Right hindlimb (tissue), 1 donor: ENCODE measurements around the gene TTPAL.

ENCODE experiments used
- DNase-seq: peaks from one replicate; pipeline ENCODE4 v3.0.0-alpha.2; 2018

The TTPAL gene, protein sequence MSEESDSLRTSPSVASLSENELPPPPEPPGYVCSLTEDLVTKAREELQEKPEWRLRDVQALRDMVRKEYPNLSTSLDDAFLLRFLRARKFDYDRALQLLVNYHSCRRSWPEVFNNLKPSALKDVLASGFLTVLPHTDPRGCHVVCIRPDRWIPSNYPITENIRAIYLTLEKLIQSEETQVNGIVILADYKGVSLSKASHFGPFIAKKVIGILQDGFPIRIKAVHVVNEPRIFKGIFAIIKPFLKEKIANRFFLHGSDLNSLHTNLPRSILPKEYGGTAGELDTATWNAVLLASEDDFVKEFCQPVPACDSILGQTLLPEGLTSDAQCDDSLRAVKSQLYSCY

DNA sequence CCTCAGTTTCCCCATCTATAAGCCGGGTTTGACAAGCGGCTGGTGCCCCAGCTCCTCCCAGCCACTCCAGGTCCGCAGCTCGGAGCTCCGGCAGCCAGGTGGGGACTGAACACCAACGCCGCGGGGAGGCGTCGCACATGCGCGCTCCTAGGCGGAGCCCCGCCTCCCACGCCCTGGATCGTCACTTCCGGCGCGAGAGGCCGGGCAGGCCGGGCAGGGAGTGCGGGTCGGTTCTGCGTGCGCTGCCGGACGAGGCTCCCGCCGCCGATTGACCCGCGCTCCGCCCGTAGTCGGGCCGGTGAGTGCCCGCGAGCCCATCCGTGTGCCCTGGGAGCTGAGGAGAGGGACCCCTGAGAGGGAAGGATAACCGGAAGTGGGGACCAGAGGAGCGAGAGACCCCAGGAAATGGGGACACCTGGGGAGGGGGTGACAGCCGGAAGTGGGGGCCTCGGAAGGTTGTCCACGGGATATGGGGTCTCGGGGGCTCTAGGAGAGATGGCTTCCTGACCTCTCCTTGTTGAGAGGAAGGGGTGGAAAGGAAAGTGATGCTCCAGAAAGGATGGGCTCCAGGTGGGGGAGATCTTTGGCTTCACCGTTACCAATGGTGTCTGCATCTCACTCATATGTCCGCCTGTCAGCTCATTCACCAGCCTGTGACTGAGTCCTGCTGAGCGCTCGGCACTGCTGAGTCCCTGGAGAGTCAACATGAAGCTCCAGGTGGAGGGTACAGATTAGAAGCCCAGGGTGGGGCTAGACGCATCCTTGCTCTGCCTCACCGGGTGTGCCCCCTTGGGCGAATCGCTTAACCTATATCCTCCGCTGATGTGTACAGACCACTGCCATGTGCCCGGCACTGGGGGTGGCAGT, at the start of gene TTPAL:
TSS of gene TTPAL (plus strand) at position 181 of the 867 bp plus-strand sequence. CDS start 4,126 bp downstream, outside the sequence.
- peak; percentile 91 for DNase-seq

DNA sequence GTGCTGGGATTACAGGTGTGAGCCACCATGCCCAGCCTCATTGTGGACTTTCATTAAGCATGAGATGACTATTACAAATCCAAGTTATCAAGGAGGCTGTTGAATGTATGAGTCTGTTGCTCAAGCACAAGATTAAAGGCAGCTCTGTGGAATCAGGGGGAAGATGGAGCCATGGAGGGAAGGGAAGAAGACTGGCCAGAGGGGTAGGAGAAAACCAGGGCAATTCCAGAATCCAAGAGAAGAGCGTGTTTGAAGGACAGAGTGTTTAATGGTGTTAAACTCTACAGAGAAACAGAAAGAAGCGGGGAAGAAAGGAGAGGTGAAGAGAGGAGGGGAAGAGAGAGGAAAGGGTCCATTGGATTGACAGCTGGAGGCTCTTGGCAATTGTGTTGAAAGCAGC, 49.8 kb upstream of the TTPAL start:
- no peak for DNase-seq

GRCh38 chr20:44426879-44427790, 48.5 kb upstream of the TTPAL start:
- DNase-seq: no peak

- DNase-seq: no peak
Measured at GRCh38 chr20:44427804-44428173, 47.9 kb upstream of the TTPAL start.

DNA sequence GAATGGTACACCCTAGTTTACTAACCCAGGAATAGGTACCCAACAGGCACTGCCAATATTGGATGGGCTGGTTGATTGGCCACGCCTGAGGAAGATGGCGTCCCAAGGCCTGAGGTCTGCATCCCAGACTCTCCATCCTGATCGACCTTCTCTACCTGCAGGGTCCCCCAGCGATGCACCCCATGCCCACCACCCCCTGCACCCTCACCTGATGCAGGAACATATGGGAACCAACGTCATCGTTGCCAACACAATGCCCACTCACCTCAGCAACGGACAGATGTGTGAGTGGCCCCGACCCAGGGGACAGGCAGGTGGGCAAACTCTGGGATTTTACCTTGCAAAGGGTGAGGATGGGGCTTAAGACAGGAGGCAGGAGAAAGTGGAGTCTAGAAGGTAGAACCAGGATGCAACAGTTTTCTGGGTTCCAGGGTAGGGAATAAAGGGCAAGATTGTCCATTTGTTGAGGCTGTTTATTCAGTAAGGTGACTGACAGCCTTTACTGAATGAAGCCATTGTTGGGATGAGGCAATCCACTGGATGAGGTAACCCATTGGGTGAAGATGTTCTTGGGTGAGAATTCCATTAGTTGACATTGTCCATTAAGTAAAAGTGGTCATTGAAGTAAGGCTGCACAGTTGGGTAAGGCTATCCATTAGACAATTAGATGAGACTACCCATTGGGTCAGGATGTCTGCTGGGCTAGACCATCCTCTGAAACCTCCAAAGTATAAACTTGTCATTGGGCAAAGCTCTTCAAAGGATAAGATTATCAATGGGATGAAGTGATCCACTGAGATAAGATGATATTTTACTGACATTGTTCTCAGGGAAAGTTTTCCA, 47.3 kb upstream of the TTPAL start:
- DNase-seq: no peak

DNA sequence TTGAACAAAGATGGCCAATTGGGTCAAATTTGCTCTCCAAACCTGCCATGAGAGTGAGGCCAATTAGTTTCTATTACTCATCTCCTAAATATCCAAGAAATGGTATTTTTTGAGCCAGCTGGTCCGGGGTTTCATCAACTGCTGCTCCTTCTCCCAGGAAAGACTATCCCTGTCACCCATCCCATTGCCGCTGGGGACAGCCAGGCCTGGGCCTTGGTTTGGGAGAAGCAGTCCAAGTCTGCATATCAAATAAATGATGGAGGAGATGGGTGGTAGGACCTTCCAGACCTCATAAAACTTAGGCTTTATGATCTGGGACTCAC, 46.7 kb upstream of the TTPAL start:
- DNase-seq: no peak

GRCh38 chr20:44429419-44430269, 46.0 kb upstream of the TTPAL start:
- no peak for DNase-seq

DNA sequence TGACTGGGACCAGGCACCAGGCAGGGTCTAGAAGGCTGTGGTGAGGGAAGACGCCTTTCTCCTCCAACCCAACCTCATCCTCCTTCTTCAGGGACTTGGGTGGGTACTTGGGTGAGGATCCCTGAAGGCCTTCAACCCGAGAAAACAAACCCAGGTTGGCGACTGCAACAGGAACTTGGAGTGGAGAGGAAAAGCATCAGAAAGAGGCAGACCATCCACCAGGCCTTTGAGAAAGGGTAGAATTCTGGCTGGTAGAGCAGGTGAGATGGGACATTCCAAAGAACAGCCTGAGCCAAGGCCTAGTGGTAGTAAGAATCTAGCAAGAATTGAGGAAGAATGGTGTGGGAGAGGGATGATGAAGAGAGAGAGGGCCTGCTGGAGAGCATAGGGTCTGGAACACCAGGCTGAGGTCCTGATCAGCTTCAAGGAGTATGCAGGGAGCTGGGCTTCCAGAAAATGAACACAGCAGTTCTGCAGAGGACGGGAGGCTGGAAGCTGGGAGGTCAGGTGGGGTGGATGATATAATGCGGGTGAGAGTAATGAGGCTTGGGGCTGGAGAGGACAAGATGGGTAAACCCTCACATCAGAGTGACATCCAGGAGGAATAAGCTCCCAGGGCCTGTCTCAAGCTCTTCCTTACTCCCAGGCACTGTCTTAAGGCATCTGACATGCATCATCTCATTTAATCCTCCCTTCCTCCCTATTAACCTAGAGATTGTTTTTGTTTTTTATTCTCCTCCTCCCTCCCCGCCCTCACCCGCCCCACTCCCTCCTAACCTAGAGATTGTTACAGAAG, 45.2 kb upstream of the TTPAL start:
- no peak for DNase-seq

DNA sequence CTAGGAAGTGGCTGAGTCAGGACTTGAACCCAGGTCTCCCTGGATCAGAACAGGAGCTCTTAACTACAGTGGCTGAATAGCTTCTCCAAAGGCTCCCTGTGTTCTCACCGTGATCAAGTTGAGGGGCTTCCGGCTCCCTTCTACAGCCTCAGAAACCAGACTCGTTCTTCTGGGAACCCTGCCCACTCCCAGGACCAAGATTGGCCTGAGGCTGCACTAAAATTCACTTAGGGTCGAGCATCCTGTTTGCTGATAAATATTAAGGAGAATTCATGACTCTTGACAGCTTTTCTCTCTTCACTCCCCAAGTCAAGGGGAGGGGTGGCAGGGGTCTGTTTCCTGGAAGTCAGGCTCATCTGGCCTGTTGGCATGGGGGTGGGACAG, 44.6 kb upstream of the TTPAL start:
- DNase-seq: no peak

- DNase-seq: no peak
Measured at GRCh38 chr20:44431502-44432234, 44.0 kb upstream of the TTPAL start.

DNA sequence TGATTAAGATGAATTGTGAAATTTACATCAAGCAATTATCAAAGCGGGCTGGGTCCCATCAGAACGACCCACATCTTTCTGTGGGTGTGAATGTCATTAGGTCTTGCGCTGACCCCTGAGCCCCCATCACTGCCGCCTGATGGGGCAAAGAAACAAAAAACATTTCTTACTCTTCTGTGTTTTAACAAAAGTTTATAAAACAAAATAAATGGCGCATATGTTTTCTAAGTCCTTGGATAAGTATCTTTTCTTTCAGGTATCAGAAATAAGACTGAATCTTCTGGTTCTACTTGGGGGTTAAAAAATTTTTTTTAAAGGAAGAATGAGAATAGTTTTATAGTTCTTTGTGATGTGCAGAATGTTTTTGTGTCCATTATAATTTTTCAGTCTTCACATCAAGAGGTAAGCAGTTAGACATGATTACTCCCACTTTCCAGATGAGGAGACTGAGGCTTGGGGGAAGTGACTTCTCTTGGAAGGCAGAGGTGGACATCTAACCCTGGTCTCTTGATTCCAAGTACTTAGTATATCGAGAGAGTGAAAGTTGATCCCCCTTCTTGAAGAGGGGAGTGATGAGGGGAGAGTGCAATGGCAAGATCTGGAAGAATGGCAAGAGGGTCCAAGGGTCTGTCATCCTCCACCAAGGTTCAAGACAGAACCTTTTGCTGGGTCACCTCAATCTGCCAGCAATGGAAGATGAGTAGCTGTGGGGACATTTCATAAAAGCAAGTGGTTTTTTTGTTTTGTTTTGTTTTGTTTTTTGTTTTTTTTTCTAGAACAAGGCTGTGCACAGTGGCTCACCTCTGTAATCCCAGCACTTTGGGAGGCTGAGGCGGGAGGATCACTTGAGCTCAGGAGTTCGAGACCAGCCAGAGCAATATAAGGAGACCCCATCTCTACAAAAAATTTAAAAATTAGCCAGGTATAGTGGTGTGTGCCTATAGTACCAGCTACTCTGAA, 42.8 kb upstream of the TTPAL start:
- no peak for DNase-seq

DNA sequence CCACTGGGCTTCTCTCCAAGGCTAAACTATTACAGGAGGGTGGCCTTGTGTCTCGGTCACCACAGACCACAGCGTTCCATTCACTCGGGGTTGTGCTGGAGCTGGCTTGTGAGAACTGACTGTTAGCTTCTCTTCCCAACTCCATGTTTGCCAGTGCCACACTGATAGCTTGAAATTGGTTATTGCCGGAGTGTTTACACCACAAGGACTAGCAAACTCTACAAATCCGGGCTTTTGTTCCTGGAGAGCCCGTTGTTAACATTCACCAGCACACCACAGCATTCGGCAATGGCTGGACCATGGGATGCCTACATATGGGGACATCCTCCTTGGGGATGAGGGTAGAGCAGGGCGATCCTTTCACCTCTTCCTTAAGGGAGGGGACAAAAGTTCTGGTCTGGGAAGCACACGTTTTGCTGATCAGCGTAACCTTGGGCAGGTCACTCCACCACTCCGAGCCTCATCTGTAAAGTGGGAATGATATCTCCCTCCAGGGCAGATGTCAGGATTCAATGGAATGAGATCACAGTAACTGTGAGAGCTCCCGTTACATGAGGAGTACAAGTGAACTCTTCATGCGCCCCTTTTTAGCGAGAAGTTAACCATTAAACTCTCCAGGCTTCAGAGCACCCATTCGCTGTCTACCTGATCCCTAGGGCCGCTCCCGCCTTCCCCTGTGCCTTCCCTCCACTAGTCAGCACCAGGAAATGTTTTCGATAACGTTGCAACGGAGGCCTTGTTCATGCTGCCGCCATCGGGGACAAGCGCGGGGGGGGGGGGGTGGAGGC, 41.7 kb upstream of the TTPAL start:
- DNase-seq: no peak

- no peak for DNase-seq
Measured at GRCh38 chr20:44435630-44436335, 39.9 kb upstream of the TTPAL start.

DNA sequence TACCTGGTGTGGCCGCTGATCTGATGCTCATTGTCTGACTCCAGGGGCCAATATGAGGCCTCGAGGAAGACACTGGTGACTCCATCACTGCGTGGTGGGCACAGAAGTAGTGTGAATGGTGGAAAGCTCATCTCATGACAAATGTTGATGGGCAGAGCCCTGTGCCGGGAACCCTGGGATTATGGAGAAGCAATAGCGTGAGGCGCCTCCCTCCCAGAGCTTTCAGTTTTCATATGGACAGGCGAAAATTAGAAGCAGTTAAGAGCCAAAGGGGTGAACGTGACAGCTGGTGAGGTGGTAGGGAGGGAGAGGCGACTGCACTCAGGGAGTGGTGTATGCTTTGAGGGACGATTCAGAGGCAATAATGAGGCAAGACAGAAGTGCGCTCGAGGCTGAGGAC, 39.3 kb upstream of the TTPAL start:
- no peak for DNase-seq

- DNase-seq: no peak
Measured at GRCh38 chr20:44437497-44437896, 38.2 kb upstream of the TTPAL start.

DNA sequence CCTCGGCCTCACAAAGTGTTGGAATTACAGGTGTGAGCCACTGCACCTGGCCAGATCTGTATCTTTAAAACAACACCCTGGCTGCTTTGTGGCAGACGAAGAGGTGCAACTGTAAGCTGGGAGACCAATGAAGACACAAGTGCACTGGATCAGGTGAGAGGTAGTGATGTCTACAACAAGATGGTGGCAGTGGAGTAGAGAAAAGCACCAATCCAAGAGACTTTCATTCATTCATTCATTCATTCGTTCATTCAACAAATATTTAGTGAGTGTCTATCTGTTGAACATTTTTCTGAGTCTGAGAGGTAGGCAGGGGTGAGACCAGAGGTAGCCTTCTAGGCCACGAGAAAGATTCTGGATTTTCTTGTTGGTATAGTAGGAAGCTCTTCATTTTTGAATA, 36.9 kb upstream of the TTPAL start:
- DNase-seq: no peak

GRCh38 chr20:44439318-44439717, 36.4 kb upstream of the TTPAL start:
- DNase-seq: no peak
